Eye (tissue), 1 donor: ENCODE data around the gene MDH1.
"Not testable (repeated sequence)": the region's sequence is repeated elsewhere in the genome, so short reads cannot be mapped to it uniquely, and the experiment has no call there.

ENCODE experiments used
- DNase-seq: peaks from one replicate; pipeline ENCODE4 v3.0.0-alpha.2; 2015

MDH1 gene

GRCh38 chr2:63589148-63589958, 590 bp downstream of the MDH1 start:
- peak; percentile 59 for DNase-seq

- no peak for DNase-seq
Measured at GRCh38 chr2:63590626-63591408, 2.1 kb downstream of the MDH1 start.

GRCh38 chr2:63591566-63592175, 2.9 kb downstream of the MDH1 start:
- no peak for DNase-seq

- DNase-seq: no peak
Measured at GRCh38 chr2:63594660-63595059, 5.9 kb downstream of the MDH1 start.

GRCh38 chr2:63596401-63596883, 7.7 kb downstream of the MDH1 start:
- DNase-seq: no peak

- no peak for DNase-seq
Measured at GRCh38 chr2:63598981-63599380, 10.2 kb downstream of the MDH1 start.

- DNase-seq: no peak
Measured at GRCh38 chr2:63600881-63601460, 12.2 kb downstream of the MDH1 start.

- no peak for DNase-seq
Measured at GRCh38 chr2:63604666-63605065, 15.9 kb downstream of the MDH1 start.

GRCh38 chr2:63608865-63609264, 20.1 kb downstream of the MDH1 start:
- not testable (repeated sequence) for DNase-seq

- no peak for DNase-seq
Measured at GRCh38 chr2:63610525-63610924, 21.8 kb downstream of the MDH1 start.

- DNase-seq: no peak
Measured at GRCh38 chr2:63613391-63613901, 24.7 kb downstream of the MDH1 start.

GRCh38 chr2:63614448-63614968, 25.7 kb downstream of the MDH1 start:
- DNase-seq: peak; percentile 38

- DNase-seq: no peak
Measured at GRCh38 chr2:63614983-63615945, 26.5 kb downstream of the MDH1 start.

GRCh38 chr2:63617366-63617765, 28.6 kb downstream of the MDH1 start:
- no peak for DNase-seq

- DNase-seq: no peak
Measured at GRCh38 chr2:63619328-63619727, 30.6 kb downstream of the MDH1 start.

GRCh38 chr2:63622751-63623150, 34.0 kb downstream of the MDH1 start:
- DNase-seq: no peak

- not testable (repeated sequence) for DNase-seq
Measured at GRCh38 chr2:63623763-63624162, 35.0 kb downstream of the MDH1 start.

GRCh38 chr2:63627866-63628265, 39.1 kb downstream of the MDH1 start:
- DNase-seq: no peak

- no peak for DNase-seq
Measured at GRCh38 chr2:63628403-63628942, 39.7 kb downstream of the MDH1 start.

- DNase-seq: no peak
Measured at GRCh38 chr2:63631501-63631900, 42.7 kb downstream of the MDH1 start.

GRCh38 chr2:63632382-63632781, 43.6 kb downstream of the MDH1 start:
- no peak for DNase-seq
